IMR-90 (cell line): Measurements from ENCODE around the gene DNM3. TPM values are rescaled to one million over a fixed set of nuclear protein-coding genes. Genes with fewer than 3 reads are reported as not detected.

ENCODE experiments used
- ATAC-seq: fragments of 200-7000 bp; cut with Tn5 transposase; 2 replicates; pipeline ENCODE4 v1.9.1; 2020; ENCODE audit warnings: low read depth, mild to moderate bottlenecking, moderate library complexity
- BruUV-seq: library from RNA; stranded (reverse); fragments of 400-500 nt; replicated peaks from 2 replicates; lab custom pipeline; 2021; lab: Mats Ljungman, UMichigan
- CTCF ChIA-PET: fragments of 300-600 bp; formaldehyde crosslinking; extraction: SDS; loops from one replicate; lab custom pipeline; 2021; ENCODE audit warnings: antibody characterized with exemption; lab: Yijun Ruan, JAX
- POLR2A ChIA-PET: fragments of 300-600 bp; sonication (Branson Sonifier 250); formaldehyde crosslinking; loops from one replicate; lab custom pipeline; 2022; ENCODE audit warnings: antibody characterized with exemption; ENCODE audit not compliant: unreplicated experiment; lab: Charles Lee
- DNase-seq: peaks from one replicate; pipeline ENCODE4 v3.0.0; 2013
- H2AFZ ChIP-seq: replicated peaks from 2 replicates; pipeline ENCODE3; 2013; ENCODE audit warnings: low read length, mild to moderate bottlenecking; ENCODE audit not compliant: poor library complexity
- H2AK5ac ChIP-seq: 2 replicates; pipeline ENCODE4 v1.6.1; 2013; ENCODE audit warnings: low read depth, low read length, inconsistent platforms
- H2AK9ac ChIP-seq: replicated peaks from 2 replicates; pipeline ENCODE3; 2013; ENCODE audit warnings: mild to moderate bottlenecking, low read depth, low read length, moderate library complexity; ENCODE audit not compliant: poor library complexity
- H2BK120ac ChIP-seq: 2 replicates; pipeline ENCODE4 v1.6.1; 2013; ENCODE audit warnings: low read depth, low read length, inconsistent platforms
- H2BK15ac ChIP-seq: 3 replicates; pipeline ENCODE4 v1.6.1; 2013; ENCODE audit warnings: low read depth, low read length, inconsistent platforms
- H2BK20ac ChIP-seq: 2 replicates; pipeline ENCODE4 v1.6.1; 2013; ENCODE audit warnings: low read depth, mild to moderate bottlenecking, inconsistent platforms, low read length, moderate library complexity
- H2BK5ac ChIP-seq: 2 replicates; pipeline ENCODE4 v1.6.1; 2013; ENCODE audit warnings: mild to moderate bottlenecking, low read depth, low read length, inconsistent platforms; ENCODE audit not compliant: poor library complexity, severe bottlenecking
- H3K14ac ChIP-seq: replicated peaks from 2 replicates; pipeline ENCODE4 v1.6.1; 2013; ENCODE audit warnings: low read depth, low read length, inconsistent platforms
- H3K18ac ChIP-seq: 2 replicates; pipeline ENCODE4 v1.6.1; 2013; ENCODE audit warnings: low read depth, low read length, control low read depth
- H3K23ac ChIP-seq: 2 replicates; pipeline ENCODE4 v1.6.1; 2013; ENCODE audit warnings: low read depth, low read length, inconsistent platforms
- H3K27ac ChIP-seq: 2 replicates; pipeline ENCODE4 v1.5.1; 2013; ENCODE audit warnings: mild to moderate bottlenecking, control low read depth, low read length; ENCODE audit not compliant: insufficient read depth
- H3K27me3 ChIP-seq: 2 replicates; pipeline ENCODE4 v1.6.1; 2013; ENCODE audit warnings: low read length; ENCODE audit not compliant: control insufficient read depth, insufficient read depth
- H3K36me3 ChIP-seq: 2 replicates; pipeline ENCODE4 v1.6.1; 2013; ENCODE audit warnings: low read length, mixed read lengths; ENCODE audit not compliant: control insufficient read depth, insufficient read depth
- H3K4ac ChIP-seq: 2 replicates; pipeline ENCODE4 v1.6.1; 2013; ENCODE audit warnings: low read depth, low read length, inconsistent platforms
- H3K4me1 ChIP-seq: 2 replicates; pipeline ENCODE4 v1.6.1; 2013; ENCODE audit warnings: low read length, mixed read lengths; ENCODE audit not compliant: control insufficient read depth, insufficient read depth
- H3K4me2 ChIP-seq: 2 replicates; pipeline ENCODE4 v1.6.1; 2013; ENCODE audit warnings: low read depth, mild to moderate bottlenecking, control low read depth, low read length, moderate library complexity
- H3K4me3 ChIP-seq: 2 replicates; pipeline ENCODE4 v1.5.1; 2013; ENCODE audit warnings: low read depth, mild to moderate bottlenecking, control low read depth, low read length, moderate library complexity; ENCODE audit not compliant: insufficient read depth
- H3K56ac ChIP-seq: 2 replicates; pipeline ENCODE4 v1.6.1; 2013; ENCODE audit warnings: low read length, inconsistent platforms; ENCODE audit not compliant: insufficient read depth; ENCODE audit errors: extremely low read depth
- H3K79me1 ChIP-seq, 2 experiments: 2 replicates each; pipeline ENCODE4 v1.6.1; 2013; ENCODE audit warnings: low read length in 2 of 2, inconsistent platforms in 1 of 2, low read depth in 1 of 2
- H3K9ac ChIP-seq: 2 replicates; pipeline ENCODE4 v1.6.1; 2013; ENCODE audit warnings: low read depth, low read length, control low read depth
- H3K9me1 ChIP-seq: 2 replicates; pipeline ENCODE4 v1.6.1; 2013; ENCODE audit warnings: low read length, inconsistent platforms; ENCODE audit not compliant: insufficient read depth
- H3K9me3 ChIP-seq: 2 replicates; pipeline ENCODE4 v1.6.1; 2013; ENCODE audit warnings: low read length; ENCODE audit not compliant: control insufficient read depth, insufficient read depth
- H4K20me1 ChIP-seq: 2 replicates; pipeline ENCODE4 v1.6.1; 2013; ENCODE audit warnings: low read length, inconsistent platforms; ENCODE audit not compliant: insufficient read depth
- H4K5ac ChIP-seq: 2 replicates; pipeline ENCODE4 v1.6.1; 2013; ENCODE audit warnings: mild to moderate bottlenecking, low read depth, low read length, control low read depth
- H4K8ac ChIP-seq, 2 experiments: 2 replicates each; pipeline ENCODE4 v1.6.1; 2013; ENCODE audit warnings: low read depth in 2 of 2, low read length in 2 of 2, control low read depth in 1 of 2, inconsistent platforms in 1 of 2
- H4K91ac ChIP-seq: 2 replicates; pipeline ENCODE4 v1.6.1; 2013; ENCODE audit warnings: low read depth, low read length, inconsistent platforms; ENCODE audit not compliant: insufficient read depth
- CEBPB ChIP-seq: IDR thresholded peaks from 2 replicates; pipeline ENCODE4 v1.6.1; 2012; ENCODE audit warnings: low read depth, low read length, improper control_type of control experiment
- SMC3 ChIP-seq: fragments of 150-350 bp; IDR thresholded peaks from 2 replicates; pipeline ENCODE4 v1.6.1; 2016; ENCODE audit warnings: low read depth, mild to moderate bottlenecking, antibody characterized with exemption, low read length, moderate library complexity
- USF2 ChIP-seq: fragments of 150-350 bp; IDR thresholded peaks from 2 replicates; pipeline ENCODE4 v1.6.1; 2017; ENCODE audit warnings: mild to moderate bottlenecking, antibody characterized with exemption, low read length, low read depth
- WGBS, 2 experiments: methylation state at CpG; one replicate each; pipeline versions ENCODE4 v1.1.5 to v1.1.7; 2013; ENCODE audit warnings: missing lambda C conversion rate in 2 of 2; ENCODE audit not compliant: insufficient read length in 1 of 2; ENCODE audit errors: extremely low coverage in 2 of 2; 5-methylcytosine and 5-hydroxymethylcytosine counted together
- dilution Hi-C: fragments of 300-500 bp; cut with HindIII; formaldehyde crosslinking; loops from one replicate; pipeline ENCODE4 v1.14.3; 2018; ENCODE audit warnings: low sequenced_read_pairs; ENCODE audit not compliant: unreplicated experiment
- in situ Hi-C: fragments of 300-500 bp; cut with MboI; formaldehyde crosslinking; loops from 3 replicates; pipeline ENCODE4 v1.14.3; 2019; ENCODE audit warnings: low sequenced_read_pairs, inconsistent platforms, mixed read lengths
- intact Hi-C: fragments of 100-400 bp; cut with micrococcal nuclease; formaldehyde crosslinking; loops from 2 replicates; pipeline ENCODE4 v1.10.0; 2022
- polyA plus RNA-seq, 3 experiments: library from polyadenylated mRNA; depleted of rRNA; stranded (reverse); fragments of >200 nt; gene quantifications; 2 replicates each; pipeline ENCODE4 v1.2.3, GENCODE V29; 2012; ENCODE audit warnings: low replicate concordance in 1 of 3
- total RNA-seq: library from RNA; depleted of rRNA; stranded (reverse); fragments of >200 nt; gene quantifications from 2 replicates; pipeline ENCODE4 v1.2.3, GENCODE V29; 2012

DNM3 gene
- total and polyA plus RNA-seq, 2 of the 4 experiments (the other 2 are of a cell fraction): 0.36 TPM

DNA sequence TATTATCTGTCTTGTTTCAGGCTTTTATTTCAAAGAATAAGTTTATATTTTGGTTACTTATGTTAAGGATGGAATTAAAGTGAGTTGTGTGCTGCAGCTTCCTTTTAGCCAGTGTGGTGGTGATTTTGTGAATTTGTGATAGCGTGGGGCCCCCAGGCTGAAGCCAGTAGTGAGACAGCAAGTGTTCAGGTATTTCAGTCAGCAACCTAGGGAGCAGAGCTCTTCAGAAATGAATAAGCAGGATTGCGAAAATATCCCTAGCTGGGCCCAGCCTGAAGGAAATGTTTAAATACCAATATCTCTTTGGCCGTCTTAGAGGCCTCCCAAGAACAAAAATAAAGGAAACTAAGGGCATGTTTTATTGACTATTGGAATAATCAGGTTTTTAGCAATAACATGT, 428.3 kb downstream of the DNM3 start:
- in situ Hi-C loops: no loop called here

More for the DNA sequence above, 428.3 kb downstream of the DNM3 start:
- no peaks in the 10 kb centered on the region for H3K27me3 ChIP-seq
- no peak overlapping the region for H4K5ac ChIP-seq
- H3K18ac ChIP-seq: no peak overlapping the region
- no TSS peak for BruUV-seq
- ChIA-PET CTCF (interaction anchor here (1.3 kb wide), 1 partner anchor 8 kb away, joined by 4 read pairs; no protein-coding TSS in a partner anchor), POLR2A (no interaction called here)
- H2BK15ac ChIP-seq: no peak overlapping the region
- H3K56ac ChIP-seq: no peak overlapping the region
- no peak overlapping the region for H3K4ac ChIP-seq
- H2BK20ac ChIP-seq: no peak overlapping the region
- no peaks in the 10 kb centered on the region for H3K36me3 ChIP-seq
- intact Hi-C loops: loop anchor here (1.0 to 10.0 kb wide), 4 partner anchors 125 to 265 kb away; no protein-coding TSS in a partner anchor
- H3K27ac ChIP-seq: no peak overlapping the region
- H2AK5ac ChIP-seq: no peak overlapping the region
- H3K79me1 ChIP-seq: no peaks in the 10 kb centered on the region
- H3K23ac ChIP-seq: no peak overlapping the region
- H4K20me1 ChIP-seq: no peaks in the 10 kb centered on the region
- dilution Hi-C loops: no loop called here
- H3K9me3 ChIP-seq: no peaks in the 10 kb centered on the region
- peaks cover 2% of the 10 kb centered on the region; the same call in 1 of the 2 replicates for H3K4me1 ChIP-seq
- TF ChIP-seq USF2 (no peak), SMC3 (no peak), CEBPB (peak; percentile 87)
- H2AFZ ChIP-seq: no peak overlapping the region
- no peak overlapping the region for H4K8ac ChIP-seq
- no peaks in the 10 kb centered on the region for H3K9me1 ChIP-seq
- peak overlapping the region; percentile 5 for H2BK5ac ChIP-seq
- peak; percentile 66 for DNase-seq
- peak; percentile 74 for ATAC-seq
- no peak overlapping the region for H3K14ac ChIP-seq
- no peak overlapping the region for H3K9ac ChIP-seq
- no peak overlapping the region for H2AK9ac ChIP-seq
- no peak overlapping the region for H3K4me2 ChIP-seq
- no peak overlapping the region; the same call in 1 of the 2 replicates for H2BK120ac ChIP-seq
- WGBS, 2 experiments: no CpG with 5 or more reads among the region's 3 CpGs
- H3K4me3 ChIP-seq: no peak overlapping the region
- H4K91ac ChIP-seq: no peak overlapping the region
